Stimulated activated CD8-positive, alpha-beta memory T cell treated with anti-CD3 and anti-CD28 coated beads, Interleukin-4, amount 100 ng/mL, for 1 hour (primary cell): Measurements from ENCODE around the gene M1AP.

Experiments used
- DNase-seq, 2 donors: peaks; one replicate each; pipeline ENCODE4 v3.0.0-alpha.2; 2020; ENCODE audit warnings: low read depth in 2 of 2, low spot score in 1 of 2

The M1AP gene

GRCh38 chr2:74593826-74594772 is 54.0 kb downstream of the M1AP start:
- DNase-seq: no peak

- no peak for DNase-seq
Measured at GRCh38 chr2:74588664-74589063, 59.5 kb downstream of the M1AP start.

GRCh38 chr2:74587664-74588277 is 60.4 kb downstream of the M1AP start:
- DNase-seq: peak in 1 of 2 donors; percentile 28

GRCh38 chr2:74585406-74586185 is 62.5 kb downstream of the M1AP start:
- no peak for DNase-seq

- DNase-seq: no peak
Measured at GRCh38 chr2:74584088-74584645, 64.0 kb downstream of the M1AP start.

GRCh38 chr2:74583504-74583903 is 64.6 kb downstream of the M1AP start:
- no peak for DNase-seq

- no peak for DNase-seq
Measured at GRCh38 chr2:74582184-74582583, 65.9 kb downstream of the M1AP start.

- DNase-seq: no peak
Measured at GRCh38 chr2:74581463-74581862, 66.7 kb downstream of the M1AP start.

- no peak for DNase-seq
Measured at GRCh38 chr2:74578408-74578807, 69.7 kb downstream of the M1AP start.

- DNase-seq: no peak
Measured at GRCh38 chr2:74577448-74577847, 70.7 kb downstream of the M1AP start.

GRCh38 chr2:74576863-74577229 is 71.3 kb downstream of the M1AP start:
- DNase-seq: no peak

GRCh38 chr2:74576211-74576862 is 71.8 kb downstream of the M1AP start:
- DNase-seq: no peak

- no peak for DNase-seq
Measured at GRCh38 chr2:74575320-74575719, 72.8 kb downstream of the M1AP start.

- DNase-seq: no peak
Measured at GRCh38 chr2:74573747-74574562, 74.2 kb downstream of the M1AP start.

GRCh38 chr2:74572178-74572925 is 75.8 kb downstream of the M1AP start:
- DNase-seq: no peak

GRCh38 chr2:74571058-74571457 is 77.1 kb downstream of the M1AP start:
- DNase-seq: no peak

- DNase-seq: no peak
Measured at GRCh38 chr2:74569686-74570085, 78.4 kb downstream of the M1AP start.

- DNase-seq: no peak
Measured at GRCh38 chr2:74567881-74568280, 80.2 kb downstream of the M1AP start.

GRCh38 chr2:74566754-74567085 is 81.4 kb downstream of the M1AP start:
- DNase-seq: no peak
